ENCODE measurements around the gene SLC14A1.
"Not testable (repeated sequence)": the region's sequence is repeated elsewhere in the genome, so short reads cannot be mapped to it uniquely, and the experiment has no call there.

Gene SLC14A1

GRCh38 chr18:45753286-45753685 lies 29.3 kb downstream of the SLC14A1 start:
- Histone ChIP-seq H3K4me3 (ENCODE audit: low read depth, low read length) (no peak overlapping the region), H2AFZ (ENCODE audit: insufficient read depth, low read length, poor library complexity) (no peak overlapping the region), H3K9me3 (ENCODE audit: insufficient read depth, low read depth, low read length) (peaks cover 4% of the 10 kb centered on the region), H3K23ac (ENCODE audit: low read length) (no peak overlapping the region), H3K4me2 (ENCODE audit: low read length) (no peak overlapping the region), H3K36me3 (ENCODE audit: control insufficient read depth in 1 of 2, insufficient read depth in 2 of 2, low read length in 2 of 2) (no peaks in the 10 kb centered on the region), H3K79me1 (ENCODE audit: low read length) (no peaks in the 10 kb centered on the region), H3K4ac (ENCODE audit: low read depth, low read length) (no peak overlapping the region), H3K4me1 (ENCODE audit: control insufficient read depth in 1 of 2, insufficient read depth in 2 of 2, low read length in 2 of 2) (peaks cover 2 to 3% of the 10 kb centered on the region in 2 experiments), H2AK5ac (ENCODE audit: low read length) (no peak overlapping the region), H3K18ac (ENCODE audit: low read length) (no peak overlapping the region), H3K27ac (ENCODE audit: low read depth, low read length) (no peak overlapping the region), H2BK12ac (ENCODE audit: low read length) (no peak overlapping the region), H3K9ac (ENCODE audit: low read length) (no peak overlapping the region), H4K8ac (ENCODE audit: low read depth, low read length) (no peak overlapping the region), H3K14ac (ENCODE audit: low read length) (no peak overlapping the region), H3K27me3 (ENCODE audit: insufficient read depth, low read length) (no peaks in the 10 kb centered on the region), H4K91ac (ENCODE audit: low read depth, low read length) (no peak overlapping the region), H3K79me2 (ENCODE audit: control insufficient read depth, insufficient read depth, low read length, poor library complexity) (no peaks in the 10 kb centered on the region), H4K12ac (ENCODE audit: low read depth, low read length) (no peak overlapping the region), H2BK5ac (ENCODE audit: low read depth, low read length, poor library complexity) (no peak overlapping the region), H2BK120ac (ENCODE audit: insufficient read depth, low read length, poor library complexity) (no peak overlapping the region)
- DNase-seq, result peak in 1 of 2 donors; percentile 29
- no CpG with 5 or more reads among the region's 1 CpG for WGBS (ENCODE audit: extremely low coverage, insufficient coverage, insufficient read length)

GRCh38 chr18:45755934-45756333 lies 32.0 kb downstream of the SLC14A1 start:
- no peak overlapping the region for H3K23ac ChIP-seq (ENCODE audit: low read length)
- no peak overlapping the region for H4K91ac ChIP-seq (ENCODE audit: low read depth, low read length)
- H3K36me3 ChIP-seq (ENCODE audit: control insufficient read depth in 1 of 2, insufficient read depth in 2 of 2, low read length in 2 of 2), result no peaks in the 10 kb centered on the region
- H3K79me2 ChIP-seq (ENCODE audit: control insufficient read depth, insufficient read depth, low read length, poor library complexity), result no peaks in the 10 kb centered on the region
- H3K14ac ChIP-seq (ENCODE audit: low read length), result no peak overlapping the region
- no peak overlapping the region for H4K12ac ChIP-seq (ENCODE audit: low read depth, low read length)
- H2BK5ac ChIP-seq (ENCODE audit: low read depth, low read length, poor library complexity), result no peak overlapping the region
- H2AFZ ChIP-seq (ENCODE audit: insufficient read depth, low read length, poor library complexity), result no peak overlapping the region
- no CpG with 5 or more reads among the region's 4 CpGs for WGBS (ENCODE audit: extremely low coverage, insufficient coverage, insufficient read length)
- H3K4me2 ChIP-seq (ENCODE audit: low read length), result no peak overlapping the region
- H3K4me3 ChIP-seq (ENCODE audit: low read depth, low read length), result no peak overlapping the region
- H3K27ac ChIP-seq (ENCODE audit: low read depth, low read length), result no peak overlapping the region
- H3K27me3 ChIP-seq (ENCODE audit: insufficient read depth, low read length), result no peaks in the 10 kb centered on the region
- H3K4me1 ChIP-seq (ENCODE audit: control insufficient read depth in 1 of 2, insufficient read depth in 2 of 2, low read length in 2 of 2), result peaks cover 2 to 5% of the 10 kb centered on the region in 2 experiments
- no peak for DNase-seq
- H2BK120ac ChIP-seq (ENCODE audit: insufficient read depth, low read length, poor library complexity), result no peak overlapping the region
- no peak overlapping the region for H4K8ac ChIP-seq (ENCODE audit: low read depth, low read length)
- H3K9ac ChIP-seq (ENCODE audit: low read length), result no peak overlapping the region
- H2AK5ac ChIP-seq (ENCODE audit: low read length), result no peak overlapping the region
- H2BK12ac ChIP-seq (ENCODE audit: low read length), result no peak overlapping the region
- H3K79me1 ChIP-seq (ENCODE audit: low read length), result no peaks in the 10 kb centered on the region
- no peak overlapping the region for H3K4ac ChIP-seq (ENCODE audit: low read depth, low read length)
- no peak overlapping the region for H3K18ac ChIP-seq (ENCODE audit: low read length)
- H3K9me3 ChIP-seq (ENCODE audit: insufficient read depth, low read depth, low read length), result peaks cover 4% of the 10 kb centered on the region

GRCh38 chr18:45757005-45757404 lies 33.0 kb downstream of the SLC14A1 start:
- Histone ChIP-seq H3K4ac (ENCODE audit: low read depth, low read length) (no peak overlapping the region), H3K27me3 (ENCODE audit: insufficient read depth, low read length) (no peaks in the 10 kb centered on the region), H4K91ac (ENCODE audit: low read depth, low read length) (no peak overlapping the region), H2AFZ (ENCODE audit: insufficient read depth, low read length, poor library complexity) (no peak overlapping the region), H3K4me2 (ENCODE audit: low read length) (no peak overlapping the region), H3K36me3 (ENCODE audit: control insufficient read depth in 1 of 2, insufficient read depth in 2 of 2, low read length in 2 of 2) (no peaks in the 10 kb centered on the region), H3K9me3 (ENCODE audit: insufficient read depth, low read depth, low read length) (peaks cover 4% of the 10 kb centered on the region), H3K79me1 (ENCODE audit: low read length) (no peaks in the 10 kb centered on the region), H2BK120ac (ENCODE audit: insufficient read depth, low read length, poor library complexity) (no peak overlapping the region), H4K12ac (ENCODE audit: low read depth, low read length) (no peak overlapping the region), H3K27ac (ENCODE audit: low read depth, low read length) (no peak overlapping the region), H3K9ac (ENCODE audit: low read length) (no peak overlapping the region), H4K8ac (ENCODE audit: low read depth, low read length) (no peak overlapping the region), H2AK5ac (ENCODE audit: low read length) (no peak overlapping the region), H2BK5ac (ENCODE audit: low read depth, low read length, poor library complexity) (no peak overlapping the region), H3K14ac (ENCODE audit: low read length) (no peak overlapping the region), H3K23ac (ENCODE audit: low read length) (no peak overlapping the region), H2BK12ac (ENCODE audit: low read length) (no peak overlapping the region), H3K79me2 (ENCODE audit: control insufficient read depth, insufficient read depth, low read length, poor library complexity) (no peaks in the 10 kb centered on the region), H3K18ac (ENCODE audit: low read length) (no peak overlapping the region), H3K4me1 (ENCODE audit: control insufficient read depth in 1 of 2, insufficient read depth in 2 of 2, low read length in 2 of 2) (peaks cover 2 to 5% of the 10 kb centered on the region in 2 experiments), H3K4me3 (ENCODE audit: low read depth, low read length) (no peak overlapping the region)
- no CpG with 5 or more reads among the region's 5 CpGs for WGBS (ENCODE audit: extremely low coverage, insufficient coverage, insufficient read length)
- DNase-seq, result no peak

GRCh38 chr18:45757644-45758043 lies 33.7 kb downstream of the SLC14A1 start:
- DNase-seq; H4K8ac ChIP-seq (ENCODE audit: low read depth, low read length); H3K23ac ChIP-seq (ENCODE audit: low read length); H2AK5ac ChIP-seq (ENCODE audit: low read length); H3K4me2 ChIP-seq (ENCODE audit: low read length); H2AFZ ChIP-seq (ENCODE audit: insufficient read depth, low read length, poor library complexity); H4K12ac ChIP-seq (ENCODE audit: low read depth, low read length); H2BK5ac ChIP-seq (ENCODE audit: low read depth, low read length, poor library complexity); H3K4ac ChIP-seq (ENCODE audit: low read depth, low read length); H3K79me1 ChIP-seq (ENCODE audit: low read length); H3K14ac ChIP-seq (ENCODE audit: low read length); H3K4me3 ChIP-seq (ENCODE audit: low read depth, low read length); H4K91ac ChIP-seq (ENCODE audit: low read depth, low read length); H3K27ac ChIP-seq (ENCODE audit: low read depth, low read length); H3K4me1 ChIP-seq (ENCODE audit: control insufficient read depth in 1 of 2, insufficient read depth in 2 of 2, low read length in 2 of 2); H3K36me3 ChIP-seq (ENCODE audit: control insufficient read depth in 1 of 2, insufficient read depth in 2 of 2, low read length in 2 of 2); H3K79me2 ChIP-seq (ENCODE audit: control insufficient read depth, insufficient read depth, low read length, poor library complexity); H3K9ac ChIP-seq (ENCODE audit: low read length); H3K18ac ChIP-seq (ENCODE audit: low read length); H2BK12ac ChIP-seq (ENCODE audit: low read length); H3K27me3 ChIP-seq (ENCODE audit: insufficient read depth, low read length); H2BK120ac ChIP-seq (ENCODE audit: insufficient read depth, low read length, poor library complexity); H3K9me3 ChIP-seq (ENCODE audit: insufficient read depth, low read depth, low read length): not testable (repeated sequence)
- no CpG with 5 or more reads among the region's 11 CpGs for WGBS (ENCODE audit: extremely low coverage, insufficient coverage, insufficient read length)
